HEK293T (cell line): Measurements from ENCODE around the gene PCNX2.

Experiments
- CTCF ChIA-PET: fragments of 350-600 bp; formaldehyde crosslinking; extraction: SDS; loops from one replicate; lab custom pipeline; 2021; ENCODE audit warnings: antibody characterized with exemption, inconsistent platforms; lab: Yijun Ruan, JAX
- POLR2A ChIA-PET: fragments of 350-600 bp; formaldehyde crosslinking; extraction: SDS; loops from one replicate; lab custom pipeline; 2020; ENCODE audit warnings: antibody characterized with exemption, inconsistent platforms; lab: Yijun Ruan, JAX
- DNase-seq: peaks from one replicate; pipeline ENCODE4 v3.0.0; 2012; ENCODE audit warnings: mixed read lengths; ENCODE audit errors: extremely low spot score
- ARNT ChIP-seq: fragments of 450-650 bp; IDR thresholded peaks from 2 replicates; pipeline ENCODE4 v1.6.1; 2017; ENCODE audit warnings: mild to moderate bottlenecking
- BHLHE40 ChIP-seq: fragments of 450-650 bp; IDR thresholded peaks from 2 replicates; pipeline ENCODE4 v1.6.1; 2016; ENCODE audit warnings: mild to moderate bottlenecking, moderate library complexity, borderline replicate concordance
- CTBP1 ChIP-seq: fragments of 450-650 bp; IDR thresholded peaks from 2 replicates; pipeline ENCODE4 v1.6.1; 2016; ENCODE audit warnings: borderline replicate concordance
- ELF4 ChIP-seq: fragments of 450-650 bp; IDR thresholded peaks from 2 replicates; pipeline ENCODE4 v1.6.1; 2017; ENCODE audit warnings: antibody characterized with exemption
- FOXA1 ChIP-seq: fragments of 450-650 bp; IDR thresholded peaks from 2 replicates; pipeline ENCODE4 v1.6.1; 2016; ENCODE audit warnings: mild to moderate bottlenecking
- FOXK2 ChIP-seq: fragments of 450-650 bp; IDR thresholded peaks from 2 replicates; pipeline ENCODE4 v1.6.1; 2016; ENCODE audit warnings: mild to moderate bottlenecking
- FOXM1 ChIP-seq: fragments of 450-650 bp; IDR thresholded peaks from 2 replicates; pipeline ENCODE4 v1.6.1; 2017; ENCODE audit warnings: mild to moderate bottlenecking, borderline replicate concordance
- HDGF ChIP-seq: fragments of 450-650 bp; IDR thresholded peaks from 2 replicates; pipeline ENCODE4 v1.6.1; 2017; ENCODE audit warnings: antibody characterized with exemption, borderline replicate concordance
- L3MBTL2 ChIP-seq: fragments of 450-650 bp; conservative IDR thresholded peaks from 2 replicates; pipeline ENCODE4 v1.6.1; 2016; ENCODE audit warnings: mild to moderate bottlenecking
- LEF1 ChIP-seq: fragments of 450-650 bp; IDR thresholded peaks from 2 replicates; pipeline ENCODE4 v1.6.1; 2017; ENCODE audit warnings: mild to moderate bottlenecking, borderline replicate concordance
- NFRKB ChIP-seq: fragments of 450-650 bp; IDR thresholded peaks from 2 replicates; pipeline ENCODE4 v1.6.1; 2016; ENCODE audit warnings: mild to moderate bottlenecking, moderate library complexity
- PKNOX1 ChIP-seq: fragments of 450-650 bp; IDR thresholded peaks from 2 replicates; pipeline ENCODE4 v1.6.1; 2016
- SP1 ChIP-seq: fragments of 450-650 bp; IDR thresholded peaks from 2 replicates; pipeline ENCODE4 v1.6.1; 2017
- SUZ12 ChIP-seq: fragments of 450-650 bp; IDR thresholded peaks from 2 replicates; pipeline ENCODE4 v1.6.1; 2016; ENCODE audit warnings: mild to moderate bottlenecking
- TARDBP ChIP-seq: fragments of 450-650 bp; IDR thresholded peaks from 2 replicates; pipeline ENCODE4 v1.6.1; 2016
- ZNF384 ChIP-seq: fragments of 450-650 bp; IDR thresholded peaks from 2 replicates; pipeline ENCODE4 v1.6.1; 2016

PCNX2 gene

GRCh38 chr1:232978091-232978634, 317.4 kb downstream of the PCNX2 start:
- POLR2A ChIA-PET: no interaction called here

GRCh38 chr1:232974971-232975370, 320.6 kb downstream of the PCNX2 start:
- TF ChIP-seq SUZ12: no peak
- no peak for TF ChIP-seq FOXM1
- no peak for TF ChIP-seq PKNOX1
- no peak for TF ChIP-seq ARNT
- no peak for TF ChIP-seq ZNF384
- TF ChIP-seq FOXK2: no peak
- no peak for TF ChIP-seq FOXA1
- no peak for TF ChIP-seq NFRKB
- no peak for TF ChIP-seq SP1
- TF ChIP-seq HDGF: no peak
- no peak for TF ChIP-seq BHLHE40
- TF ChIP-seq CTBP1: no peak
- no peak for TF ChIP-seq TARDBP
- TF ChIP-seq L3MBTL2: no peak
- TF ChIP-seq LEF1: no peak
- no peak for TF ChIP-seq ELF4
- ChIA-PET POLR2A (no interaction called here), CTCF (no interaction called here)
- DNase-seq: no peak

More at GRCh38 chr1:232978091-232978634, 317.4 kb downstream of the PCNX2 start:
- no peak for DNase-seq
- TF ChIP-seq SP1 (no peak), HDGF (no peak), PKNOX1 (no peak), ZNF384 (no peak), LEF1 (no peak), SUZ12 (no peak), TARDBP (no peak), BHLHE40 (no peak), FOXA1 (no peak), FOXK2 (no peak), FOXM1 (no peak), ELF4 (no peak), NFRKB (no peak), L3MBTL2 (no peak), ARNT (no peak), CTBP1 (no peak)
- CTCF ChIA-PET: interaction anchor here (0.7 kb wide), 1 partner anchor 725 kb away, joined by 3 read pairs; no protein-coding TSS in a partner anchor

DNA sequence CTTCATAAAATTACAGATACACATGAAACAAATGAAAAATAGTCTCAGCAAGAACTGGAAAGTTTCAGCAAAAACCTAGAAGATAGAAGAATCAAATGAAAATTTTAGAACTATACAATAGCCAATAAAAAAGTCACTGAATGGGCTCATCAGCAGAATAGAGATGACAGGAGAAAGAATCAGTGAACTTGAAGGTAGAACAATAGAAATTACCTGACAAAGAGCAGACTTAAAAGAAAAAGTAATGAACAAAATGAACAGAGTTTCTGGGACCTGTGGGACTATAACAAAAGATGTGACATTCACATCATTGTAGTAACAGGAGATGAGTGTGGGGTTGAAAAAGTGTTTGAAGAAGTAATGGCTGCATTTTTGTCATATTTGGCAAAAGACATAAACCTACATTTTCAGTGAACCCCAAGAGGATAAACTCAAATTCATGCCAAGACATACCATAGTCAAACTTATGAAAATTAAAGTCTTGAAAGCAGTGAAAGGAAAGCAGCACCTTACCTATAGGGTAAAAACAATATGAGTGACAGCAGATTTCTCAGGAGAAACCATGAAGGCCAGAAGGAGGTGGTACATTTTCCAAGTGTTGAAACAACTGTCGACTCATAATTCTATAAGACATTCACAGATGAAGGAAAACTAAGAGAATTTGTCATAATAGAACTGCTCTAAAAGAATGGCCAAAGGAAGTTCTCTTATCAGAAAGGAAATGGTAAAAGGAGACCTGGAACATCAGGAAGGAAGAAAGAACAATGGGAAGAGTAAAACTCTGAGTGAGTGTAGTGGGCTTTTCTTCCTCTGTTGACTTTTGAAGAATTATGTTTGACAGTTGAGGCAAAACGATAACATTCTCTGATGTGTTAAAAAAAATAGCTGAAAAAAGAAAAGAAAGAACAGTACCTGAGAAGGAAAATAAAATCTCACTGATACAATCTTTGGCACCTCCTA, 321.6 kb downstream of the PCNX2 start:
- ChIA-PET POLR2A (no interaction called here), CTCF (no interaction called here)
- no peak for DNase-seq
- TF ChIP-seq HDGF: no peak
- TF ChIP-seq LEF1: no peak
- TF ChIP-seq FOXA1: no peak
- TF ChIP-seq ARNT: no peak
- TF ChIP-seq PKNOX1: peak; percentile 36; the same call in 1 of the 2 replicates

DNA sequence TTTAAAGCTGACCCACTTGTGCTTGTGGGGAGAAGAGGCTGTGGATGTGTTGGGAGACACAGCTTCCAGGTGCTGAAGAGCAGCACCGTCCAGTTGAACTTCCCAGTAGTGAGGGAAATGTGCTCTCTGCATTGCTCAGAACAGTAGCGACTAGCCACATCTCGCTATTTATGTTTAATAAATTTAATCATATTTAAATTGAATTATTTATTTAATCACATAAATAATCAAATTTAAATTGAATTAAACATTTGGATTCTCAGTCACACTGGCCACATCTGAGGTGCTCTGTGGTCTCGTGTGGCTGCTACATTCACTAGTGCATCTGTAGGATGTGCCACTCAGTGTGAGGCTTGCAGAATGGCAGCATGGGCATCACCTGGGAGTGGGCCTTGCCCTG, 325.0 kb downstream of the PCNX2 start:
- TF ChIP-seq FOXM1 (no peak), HDGF (no peak), L3MBTL2 (no peak), FOXK2 (no peak), ZNF384 (no peak), SP1 (no peak), ARNT (no peak), FOXA1 (no peak), NFRKB (no peak), ELF4 (no peak), TARDBP (no peak), LEF1 (no peak), SUZ12 (no peak), PKNOX1 (no peak), BHLHE40 (no peak), CTBP1 (no peak)
- CTCF ChIA-PET: no interaction called here
- POLR2A ChIA-PET: interaction anchor here (1.3 kb wide), 1 partner anchor 20 kb away, joined by 4 read pairs; the partner anchor contains the start of gene NTPCR
- no peak for DNase-seq

DNA sequence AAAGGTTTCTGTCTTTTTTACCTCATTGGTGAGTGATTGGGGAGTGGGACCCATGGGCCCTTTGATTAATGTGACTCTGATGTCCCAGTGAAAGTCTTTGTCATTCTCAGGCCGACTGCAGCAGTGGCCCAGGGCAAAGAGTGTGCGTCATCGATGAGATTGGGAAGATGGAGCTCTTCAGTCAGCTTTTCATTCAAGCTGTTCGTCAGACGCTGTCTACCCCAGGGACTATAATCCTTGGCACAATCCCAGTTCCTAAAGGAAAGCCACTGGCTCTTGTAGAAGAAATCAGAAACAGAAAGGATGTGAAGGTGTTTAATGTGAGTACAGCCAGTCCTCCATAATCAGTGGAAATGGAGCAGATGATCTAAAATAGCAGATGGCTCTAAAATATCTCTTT, 325.7 kb downstream of the PCNX2 start:
- POLR2A ChIA-PET: interaction anchor here (1.3 kb wide), 1 partner anchor 19 kb away, joined by 4 read pairs; the partner anchor contains the start of gene NTPCR

More for the DNA sequence above, 325.7 kb downstream of the PCNX2 start:
- CTCF ChIA-PET: interaction anchor here (0.6 kb wide), 1 partner anchor 10 kb away, joined by 3 read pairs; no protein-coding TSS in a partner anchor
- DNase-seq: no peak
- TF ChIP-seq BHLHE40: no peak
- TF ChIP-seq SP1: no peak
- TF ChIP-seq NFRKB: no peak
- no peak for TF ChIP-seq L3MBTL2
- TF ChIP-seq ZNF384: no peak
